ENCODE data around the gene MSRB1.

The MSRB1 gene

GRCh38 chr16:1890024-1890707 is 52.8 kb downstream of the MSRB1 start:
- DNase-seq: no peak
